HG03571 (cell line): Measurements from ENCODE around the gene TTLL10.

Source experiments
- ATAC-seq: cut with Tn5 transposase; IDR thresholded peaks from one replicate; pipeline ENCODE4 v1.9.1; 2021; ENCODE audit not compliant: unreplicated experiment

The TTLL10 gene

DNA sequence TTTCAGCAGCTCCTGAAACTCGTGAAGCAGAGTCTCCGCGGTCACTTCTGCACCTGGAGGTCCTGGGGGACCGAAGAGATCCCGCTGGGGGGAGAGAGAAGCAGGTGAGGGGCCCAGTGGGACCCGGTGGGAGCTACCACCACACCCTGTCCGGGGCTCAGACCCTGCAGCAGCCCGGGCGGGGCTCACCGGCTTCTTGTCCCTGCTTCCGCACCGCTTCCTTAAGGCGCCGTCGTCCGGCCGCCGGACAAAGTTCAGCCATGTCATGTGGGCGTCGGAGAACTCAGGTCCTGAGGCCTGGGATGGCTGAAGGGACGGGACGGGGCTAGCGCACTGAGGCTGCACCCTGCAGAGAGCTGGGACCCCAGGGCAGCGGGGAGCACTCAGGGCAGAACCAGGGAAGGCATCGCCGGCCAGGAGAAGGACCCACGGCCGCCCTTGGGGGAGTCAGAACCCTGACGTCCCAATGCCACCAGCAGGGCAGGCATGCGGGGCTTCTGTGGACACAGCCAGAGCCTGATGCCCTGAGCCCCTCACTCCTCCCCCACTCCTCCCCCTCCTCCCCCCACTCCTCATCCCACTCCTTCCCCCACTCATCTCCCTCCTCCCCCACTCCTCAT is 70.6 kb downstream of the TTLL10 start:
- ATAC-seq = no peak

DNA sequence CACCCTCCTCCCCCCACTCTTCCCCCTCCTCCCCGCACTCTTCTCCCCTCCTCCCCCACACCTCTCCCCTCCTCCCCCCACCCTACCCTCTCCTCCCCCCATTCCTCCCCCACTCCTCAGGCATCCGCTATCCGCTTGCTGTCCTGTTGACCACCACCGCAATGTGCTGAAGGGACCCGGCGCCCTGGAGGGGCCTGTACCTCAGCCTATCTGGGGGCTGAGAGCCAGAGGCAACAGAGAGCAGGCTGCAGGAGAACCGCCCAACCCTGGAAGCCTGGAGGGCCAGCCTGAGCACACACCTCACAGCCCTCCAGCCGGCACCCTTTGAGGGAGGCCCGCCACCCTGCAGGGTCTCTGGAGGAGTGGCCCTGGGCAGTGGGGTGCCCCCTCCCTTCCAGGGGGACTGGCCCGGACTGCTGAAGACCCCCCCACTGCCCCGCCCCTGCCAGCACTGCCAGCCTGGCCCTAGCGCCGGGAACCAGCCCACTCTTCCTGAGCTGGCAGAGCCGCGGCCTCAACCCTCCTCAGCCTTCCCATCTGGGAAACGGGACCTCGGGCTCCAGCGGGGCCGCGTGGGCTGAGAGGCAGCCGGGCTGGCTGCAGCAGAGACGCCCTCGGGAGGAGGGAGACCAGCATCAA is 71.6 kb downstream of the TTLL10 start:
- no peak for ATAC-seq

DNA sequence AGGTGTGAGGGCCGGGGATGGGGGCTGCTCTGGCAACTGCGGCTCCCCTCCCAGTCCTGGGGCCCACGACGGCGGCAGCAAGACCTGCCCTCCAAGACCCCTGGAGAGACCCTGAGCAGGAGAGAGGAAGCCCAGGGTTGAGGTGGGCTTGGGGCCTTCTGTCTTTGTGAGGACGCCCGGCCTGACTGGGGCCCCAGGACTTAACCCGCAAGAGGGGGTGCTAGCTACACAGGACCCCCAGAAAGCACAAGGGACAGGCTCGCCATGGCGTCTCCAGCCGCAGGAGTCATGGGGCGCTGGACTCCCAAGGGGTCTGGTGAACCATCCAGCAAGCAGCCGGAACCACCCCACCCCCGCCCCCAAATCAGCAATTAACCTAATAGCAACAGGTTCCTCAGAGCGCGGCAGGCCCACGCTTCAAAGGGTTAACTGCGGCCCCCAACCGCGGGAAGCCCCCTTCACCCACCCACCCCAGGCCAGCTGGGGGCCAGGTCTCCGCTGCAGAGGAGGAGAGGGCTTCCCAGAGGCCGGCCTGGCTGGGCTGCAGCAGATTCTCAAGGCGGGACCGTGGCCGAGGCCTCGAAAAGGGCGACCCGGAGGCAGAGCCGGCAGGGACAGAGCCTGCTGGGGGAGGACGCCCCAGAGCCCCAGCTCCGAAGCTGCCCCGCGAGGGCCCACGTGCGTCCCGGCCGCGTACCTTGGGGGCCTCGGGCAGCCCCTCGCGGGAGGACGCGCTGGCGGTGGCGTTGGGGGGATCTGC is 72.3 kb downstream of the TTLL10 start:
- no peak for ATAC-seq

DNA sequence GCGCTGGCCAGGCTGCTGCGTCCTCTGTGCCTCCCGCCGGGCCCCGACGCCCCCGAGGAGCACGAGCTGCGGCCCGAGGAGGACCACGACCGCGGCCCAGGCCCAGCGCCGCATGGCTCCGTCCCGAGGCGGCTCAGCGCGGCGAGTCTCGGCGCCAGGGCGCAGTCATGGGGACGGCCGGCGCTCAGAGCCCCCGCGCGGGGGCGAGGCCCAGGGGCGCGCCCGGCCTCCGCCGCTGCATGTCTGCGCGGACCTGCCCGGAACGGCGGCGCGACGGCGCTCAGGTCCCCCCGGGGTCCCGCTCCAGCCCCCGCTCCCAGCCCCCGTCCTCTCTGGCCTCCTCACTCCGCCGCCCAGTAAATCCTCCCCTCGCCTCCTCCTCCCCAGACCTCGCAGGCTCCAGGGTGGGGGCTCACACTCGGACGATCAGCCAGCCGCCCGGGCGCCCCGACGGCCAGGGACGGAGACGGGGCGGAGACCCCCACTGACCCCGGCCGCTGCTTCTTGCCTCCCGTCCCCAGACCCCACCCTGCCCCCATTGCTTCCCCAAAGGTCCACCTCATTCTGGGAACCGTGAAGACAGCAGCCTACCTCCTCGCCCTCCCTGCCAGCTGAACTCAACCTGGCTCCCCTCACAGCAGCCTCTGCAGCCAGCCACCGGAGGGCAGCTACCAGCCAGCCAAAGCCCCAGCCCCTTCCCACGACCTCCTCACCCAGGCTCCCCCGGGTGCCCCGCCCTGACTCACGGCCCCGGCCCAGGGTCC is 73.1 kb downstream of the TTLL10 start, which contains the start of gene C1QTNF12:
TSS of gene C1QTNF12 (minus strand) at position 146 of the 764 bp plus-strand sequence. CDS start at position 114, 32 bp downstream.
- no peak for ATAC-seq

DNA sequence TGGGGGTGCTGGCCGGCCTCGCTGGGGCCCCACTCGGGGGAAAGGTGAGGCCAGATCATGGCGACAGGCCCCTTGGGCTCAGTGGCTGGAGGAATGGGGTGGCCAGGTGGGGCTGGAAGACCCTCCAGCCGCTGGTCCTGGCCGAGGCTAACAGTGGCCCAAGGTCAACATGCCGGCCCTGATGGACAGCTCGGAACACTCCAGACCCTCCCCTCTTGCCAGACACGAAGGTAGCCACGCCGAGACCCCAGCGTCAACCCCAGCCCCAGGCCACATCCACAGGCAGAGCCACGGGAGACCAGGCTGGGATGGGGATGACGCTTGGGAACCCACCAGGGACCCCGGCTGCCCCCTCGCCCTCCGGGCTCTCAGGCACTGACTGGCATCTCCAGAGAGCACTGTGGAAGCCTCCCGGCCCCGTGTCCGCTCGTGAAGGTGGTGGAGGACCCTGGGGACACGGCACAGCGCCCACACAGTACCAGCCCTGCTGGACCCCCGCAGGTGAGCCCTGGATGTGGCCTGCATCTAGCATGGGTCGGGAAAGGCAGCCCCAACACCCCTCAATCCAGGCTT is 73.7 kb downstream of the TTLL10 start:
- ATAC-seq = no peak
